Amniotic epithelial cell (primary cell): Measurements from ENCODE around the gene LIPE.

ENCODE experiments used
- DNase-seq: peaks from one replicate; pipeline ENCODE4 v3.0.0-alpha.2; 2010; ENCODE audit warnings: low read depth

LIPE gene

GRCh38 chr19:42352301-42353259 is 74.6 kb downstream of the LIPE start:
- DNase-seq, result no peak
